Neural progenitor cell (in vitro differentiated cells): ENCODE results near the gene GPX6. TPM values are rescaled to one million over a fixed set of nuclear protein-coding genes. Genes with fewer than 3 reads are reported as not detected.

Source experiments
- DNase-seq: peaks from one replicate; pipeline ENCODE4 v3.0.0-alpha.2; 2016; ENCODE audit warnings: low spot score
- H2AFZ ChIP-seq: fragments of 200-600 bp; sonication (generic); replicated peaks from 2 replicates; pipeline ENCODE4 v1.6.1; 2016; ENCODE audit warnings: antibody characterized with exemption
- H3F3A ChIP-seq: fragments of 200-600 bp; sonication (generic); 2 replicates; pipeline ENCODE4 v1.6.1; 2016; ENCODE audit warnings: antibody characterized with exemption, low read depth
- H3K27ac ChIP-seq: fragments of 200-600 bp; sonication (generic); 2 replicates; pipeline ENCODE4 v1.5.1; 2016; ENCODE audit warnings: mild to moderate bottlenecking
- H3K27me3 ChIP-seq: fragments of 200-600 bp; sonication (generic); 2 replicates; pipeline ENCODE4 v1.6.1; 2016; ENCODE audit warnings: mild to moderate bottlenecking, moderate library complexity
- H3K36me3 ChIP-seq: fragments of 200-600 bp; sonication (generic); 2 replicates; pipeline ENCODE4 v1.5.1; 2016
- H3K4me1 ChIP-seq: fragments of 200-600 bp; sonication (generic); 2 replicates; pipeline ENCODE4 v1.6.1; 2016; ENCODE audit warnings: mixed run types
- H3K4me2 ChIP-seq: fragments of 200-600 bp; sonication (generic); 2 replicates; pipeline ENCODE4 v1.6.1; 2016
- H3K4me3 ChIP-seq: fragments of 200-600 bp; sonication (generic); 2 replicates; pipeline ENCODE4 v1.5.1; 2016
- H3K79me2 ChIP-seq: fragments of 200-600 bp; sonication (generic); 2 replicates; pipeline ENCODE4 v1.6.1; 2016; ENCODE audit warnings: low read depth
- H3K9ac ChIP-seq: fragments of 200-600 bp; sonication (generic); 2 replicates; pipeline ENCODE4 v1.6.1; 2016
- H3K9me3 ChIP-seq: fragments of 200-600 bp; sonication (generic); 2 replicates; pipeline ENCODE4 v1.5.1; 2016; ENCODE audit warnings: low read depth
- H4K20me1 ChIP-seq: fragments of 200-600 bp; sonication (generic); 2 replicates; pipeline ENCODE4 v1.6.1; 2016; ENCODE audit warnings: low read depth
- H3K27ac Mint-ChIP-seq: 3 replicates; pipeline ENCODE4 v1.8.0; 2021; ENCODE audit warnings: mixed read lengths
- H3K27me3 Mint-ChIP-seq: 2 replicates; pipeline ENCODE4 v1.8.0; 2022; ENCODE audit warnings: low read depth, mild to moderate bottlenecking, inconsistent platforms, moderate library complexity, mixed read lengths; ENCODE audit not compliant: insufficient read depth
- H3K36me3 Mint-ChIP-seq: 3 replicates; pipeline ENCODE4 v1.8.0; 2021; ENCODE audit warnings: mixed read lengths
- H3K4me1 Mint-ChIP-seq: 3 replicates; pipeline ENCODE4 v1.8.0; 2021; ENCODE audit warnings: mixed read lengths
- H3K4me3 Mint-ChIP-seq: 3 replicates; pipeline ENCODE4 v1.8.0; 2021; ENCODE audit warnings: mild to moderate bottlenecking, moderate library complexity, mixed read lengths
- H3K9me3 Mint-ChIP-seq: 3 replicates; pipeline ENCODE4 v1.8.0; 2020; ENCODE audit warnings: mixed read lengths
- CTCF ChIP-seq: fragments of 200-600 bp; sonication (generic); IDR thresholded peaks from 2 replicates; pipeline ENCODE4 v1.5.1; 2017; ENCODE audit warnings: antibody characterized with exemption, mild to moderate bottlenecking
- EZH2 ChIP-seq: fragments of 200-600 bp; sonication (generic); IDR thresholded peaks from 2 replicates; pipeline ENCODE4 v1.6.1; 2017; ENCODE audit warnings: antibody characterized with exemption, mild to moderate bottlenecking, moderate library complexity
- EZH2phosphoT487 ChIP-seq: fragments of 200-600 bp; sonication (generic); IDR thresholded peaks from 2 replicates; pipeline ENCODE4 v1.6.1; 2017; ENCODE audit warnings: antibody characterized with exemption
- total RNA-seq: library from RNA; depleted of rRNA; stranded (reverse); fragments of >200 nt; gene quantifications from 2 replicates; pipeline ENCODE4 v1.2.3, GENCODE V29; 2015; ENCODE audit warnings: low replicate concordance

The GPX6 gene
- total RNA-seq, 1 donor from 2014 or later, result not detected

DNA sequence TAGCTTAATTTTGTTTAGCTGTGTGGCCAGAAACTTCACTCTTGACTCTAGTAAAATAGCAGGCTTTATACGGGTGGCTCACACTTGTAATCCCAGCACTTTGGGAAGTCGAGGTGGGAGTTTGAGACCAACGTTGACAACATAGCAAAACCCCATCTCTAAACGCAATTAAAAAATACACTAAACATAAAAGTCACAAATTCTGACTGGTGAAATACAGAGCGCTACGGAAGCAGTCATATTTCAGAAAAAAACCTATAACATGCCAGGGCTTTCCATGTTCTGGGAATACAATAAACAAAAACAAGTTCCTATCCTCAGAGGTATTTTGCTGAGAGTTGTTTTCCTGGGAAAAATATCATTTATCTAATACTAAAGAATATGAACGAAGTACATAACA lies 47.5 kb downstream of the GPX6 start:
- Histone ChIP-seq H3K9me3 (no peaks in the 10 kb centered on the region), H3K4me1 (no peaks in the 10 kb centered on the region), H2AFZ (no peak overlapping the region), H3K27me3 (peaks cover 17% of the 10 kb centered on the region), H3K9ac (no peak overlapping the region), H3K36me3 (no peaks in the 10 kb centered on the region), H3K4me3 (no peak overlapping the region), H3K4me2 (no peak overlapping the region), H4K20me1 (no peaks in the 10 kb centered on the region), H3K27ac (no peak overlapping the region), H3F3A (no peaks in the 10 kb centered on the region), H3K79me2 (no peaks in the 10 kb centered on the region)
- Mint-ChIP-seq H3K36me3 (no peaks in the 10 kb centered on the region), H3K4me3 (no peak overlapping the region), H3K9me3 (peaks cover 9% of the 10 kb centered on the region), H3K4me1 (no peaks in the 10 kb centered on the region), H3K27me3 (no peaks in the 10 kb centered on the region), H3K27ac (no peak overlapping the region)
- no peak for DNase-seq
- TF ChIP-seq EZH2 (no peak), EZH2phosphoT487 (no peak), CTCF (no peak)

- H3K9ac ChIP-seq, result no peak overlapping the region
- Mint-ChIP-seq H3K27me3 (no peaks in the 10 kb centered on the region), H3K9me3 (no peaks in the 10 kb centered on the region), H3K27ac (no peak overlapping the region), H3K4me3 (no peak overlapping the region), H3K4me1 (no peaks in the 10 kb centered on the region), H3K36me3 (no peaks in the 10 kb centered on the region)
- H3K4me2 ChIP-seq, result no peak overlapping the region
- TF ChIP-seq CTCF (no peak), EZH2 (no peak), EZH2phosphoT487 (no peak)
- no peaks in the 10 kb centered on the region for H3K4me1 ChIP-seq
- DNase-seq, result no peak
- no peak overlapping the region for H3K27ac ChIP-seq
- H3K27me3 ChIP-seq, result peaks cover 74% of the 10 kb centered on the region
- H3K79me2 ChIP-seq, result no peaks in the 10 kb centered on the region
- no peaks in the 10 kb centered on the region for H3F3A ChIP-seq
- H3K36me3 ChIP-seq, result no peaks in the 10 kb centered on the region
- H4K20me1 ChIP-seq, result no peaks in the 10 kb centered on the region
- H3K4me3 ChIP-seq, result no peak overlapping the region
- no peaks in the 10 kb centered on the region for H3K9me3 ChIP-seq
- no peak overlapping the region for H2AFZ ChIP-seq
Measured at GRCh38 chr6:28462401-28462800, 53.2 kb downstream of the GPX6 start.

- H3K27me3 ChIP-seq, result peaks cover 94% of the 10 kb centered on the region
- no peaks in the 10 kb centered on the region for H4K20me1 ChIP-seq
- H3F3A ChIP-seq, result no peaks in the 10 kb centered on the region
- H3K79me2 ChIP-seq, result no peaks in the 10 kb centered on the region
- Mint-ChIP-seq H3K9me3 (no peaks in the 10 kb centered on the region), H3K27ac (no peak overlapping the region), H3K36me3 (no peaks in the 10 kb centered on the region), H3K27me3 (no peaks in the 10 kb centered on the region), H3K4me3 (no peak overlapping the region), H3K4me1 (no peaks in the 10 kb centered on the region)
- no peaks in the 10 kb centered on the region for H3K36me3 ChIP-seq
- no peak overlapping the region for H3K4me2 ChIP-seq
- no peak overlapping the region for H3K27ac ChIP-seq
- TF ChIP-seq EZH2phosphoT487 (no peak), EZH2 (no peak), CTCF (no peak)
- H3K9me3 ChIP-seq, result no peaks in the 10 kb centered on the region
- no peak overlapping the region for H3K4me3 ChIP-seq
- DNase-seq, result no peak
- H2AFZ ChIP-seq, result no peak overlapping the region
- H3K4me1 ChIP-seq, result no peaks in the 10 kb centered on the region
- H3K9ac ChIP-seq, result no peak overlapping the region
Measured at GRCh38 chr6:28458568-28458967, 57.0 kb downstream of the GPX6 start.

Other genes with a start within 250 kb of the GPX6 start
- 36.8 and 40.5 TPM in 2 replicates for gene ZSCAN26, start 248.7 kb downstream of the GPX6 start, total RNA-seq
- 13.6 and 13.8 TPM in 2 replicates for gene PGBD1, start 234.2 kb downstream of the GPX6 start, total RNA-seq
- 6.6 and 8.3 TPM in 2 replicates for gene ZSCAN31, start 179.6 kb downstream of the GPX6 start, total RNA-seq
- 9.0 and 12.3 TPM in 2 replicates for gene ZKSCAN3, start 165.8 kb downstream of the GPX6 start, total RNA-seq
- gene ZSCAN12, start 116.0 kb downstream of the GPX6 start, total RNA-seq, result 15.1 and 20.7 TPM in 2 replicates
- 20.4 and 21.3 TPM in 2 replicates for gene ZSCAN23, start 72.3 kb downstream of the GPX6 start, total RNA-seq
- not detected in 2 replicates for gene GPX5, start 10.1 kb upstream of the GPX6 start, total RNA-seq